ENCODE results near the gene HOXD1. TPM values are rescaled to one million over a fixed set of nuclear protein-coding genes. Genes with fewer than 3 reads are reported as not detected.

The HOXD1 gene
- total RNA-seq, 1 donor from 2014 or later: 9.8 TPM

DNA sequence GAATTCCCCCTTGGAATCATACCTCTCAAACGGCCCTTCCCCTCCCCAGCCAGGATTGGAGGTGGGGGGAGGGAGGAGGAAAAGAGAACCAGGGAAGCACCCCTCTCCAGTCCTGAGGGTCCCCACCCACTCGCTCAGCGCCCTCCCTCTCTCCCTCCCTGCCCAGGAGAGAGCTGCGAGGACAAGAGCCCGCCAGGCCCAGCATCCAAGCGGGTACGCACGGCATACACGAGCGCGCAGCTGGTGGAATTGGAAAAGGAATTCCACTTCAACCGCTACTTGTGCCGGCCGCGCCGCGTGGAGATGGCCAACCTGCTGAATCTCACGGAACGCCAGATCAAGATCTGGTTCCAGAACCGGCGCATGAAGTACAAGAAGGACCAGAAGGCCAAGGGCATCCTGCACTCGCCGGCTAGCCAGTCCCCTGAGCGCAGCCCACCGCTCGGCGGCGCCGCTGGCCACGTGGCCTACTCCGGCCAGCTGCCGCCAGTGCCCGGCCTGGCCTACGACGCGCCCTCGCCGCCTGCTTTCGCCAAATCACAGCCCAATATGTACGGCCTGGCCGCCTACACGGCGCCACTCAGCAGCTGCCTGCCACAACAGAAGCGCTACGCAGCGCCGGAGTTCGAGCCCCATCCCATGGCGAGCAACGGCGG, 17.0 kb upstream of the HOXD1 start:
- no peak for TF ChIP-seq CTCF (IDR thresholded peaks at IDR 0.05)
- H3K27me3 ChIP-seq: peaks cover 5% of the 10 kb centered on the region
- DNase-seq (ENCODE audit: low spot score in 2 of 2): peak in 1 of 2 donors; percentile 42

GRCh38 chr2:176172007-176172894, 16.2 kb upstream of the HOXD1 start:
- Histone ChIP-seq H3K27ac (no peak overlapping the region), H3K4me1 (no peaks in the 10 kb centered on the region), H3K36me3 (no peaks in the 10 kb centered on the region), H3K27me3 (peaks cover 5% of the 10 kb centered on the region), H3K9me3 (no peaks in the 10 kb centered on the region), H3K4me3 (peak overlapping the region in 1 of 2 donors; percentile 28)
- intact Hi-C loops (cut with DNase I): no loop called here
- DNase-seq (ENCODE audit: low spot score in 2 of 2): peak in 1 of 2 donors; percentile 50
- TF ChIP-seq CTCF (IDR thresholded peaks at IDR 0.05): no peak

More for the DNA sequence above, 17.0 kb upstream of the HOXD1 start:
- Histone ChIP-seq H3K4me3 (peak overlapping the region in 1 of 2 donors; percentile 28), H3K36me3 (no peaks in the 10 kb centered on the region), H3K4me1 (no peaks in the 10 kb centered on the region), H3K9me3 (no peaks in the 10 kb centered on the region), H3K27ac (no peak overlapping the region)
- intact Hi-C loops (cut with DNase I): no loop called here

GRCh38 chr2:176172895-176173566, 15.4 kb upstream of the HOXD1 start:
- intact Hi-C loops (cut with DNase I): no loop called here
- DNase-seq (ENCODE audit: low spot score in 2 of 2): no peak
- no peaks in the 10 kb centered on the region for H3K36me3 ChIP-seq
- peaks cover 12% of the 10 kb centered on the region for H3K27me3 ChIP-seq
- no peaks in the 10 kb centered on the region for H3K9me3 ChIP-seq
- no peak for TF ChIP-seq CTCF (IDR thresholded peaks at IDR 0.05)
- no peak overlapping the region for H3K4me3 ChIP-seq
- H3K4me1 ChIP-seq: peaks cover 0 to 2% of the 10 kb centered on the region in 2 donors
- no peak overlapping the region for H3K27ac ChIP-seq

GRCh38 chr2:176173567-176174381, 14.7 kb upstream of the HOXD1 start:
- TF ChIP-seq CTCF (IDR thresholded peaks at IDR 0.05): no peak
- Histone ChIP-seq H3K27ac (no peak overlapping the region), H3K27me3 (peaks cover 18% of the 10 kb centered on the region), H3K4me3 (no peak overlapping the region), H3K36me3 (no peaks in the 10 kb centered on the region), H3K4me1 (peaks cover 0 to 3% of the 10 kb centered on the region in 2 donors), H3K9me3 (no peaks in the 10 kb centered on the region)
- peak in 1 of 2 donors; percentile 2 for DNase-seq (ENCODE audit: low spot score in 2 of 2)
- intact Hi-C loops (cut with DNase I): no loop called here

- H3K27ac ChIP-seq: no peak overlapping the region
- H3K4me1 ChIP-seq: peaks cover 0 to 3% of the 10 kb centered on the region in 2 donors
- no peak for TF ChIP-seq CTCF (IDR thresholded peaks at IDR 0.05)
- no peaks in the 10 kb centered on the region for H3K36me3 ChIP-seq
- intact Hi-C loops (cut with DNase I): no loop called here
- DNase-seq (ENCODE audit: low spot score in 2 of 2): peak in 1 of 2 donors; percentile 35
- peaks cover 24% of the 10 kb centered on the region for H3K27me3 ChIP-seq
- H3K9me3 ChIP-seq: no peaks in the 10 kb centered on the region
- H3K4me3 ChIP-seq: no peak overlapping the region
Observed at GRCh38 chr2:176174382-176174823, 14.1 kb upstream of the HOXD1 start.
